Thoracic aorta (tissue), 2 donors: ENCODE data around the gene HMCN2. TPM values are rescaled to one million over a fixed set of nuclear protein-coding genes. Genes with fewer than 3 reads are reported as not detected.

Experiments
- ATAC-seq: fragments of 150-250 bp; one replicate; pipeline ENCODE4 v1.8.0; 2017; ENCODE audit warnings: low read depth; ENCODE audit not compliant: insufficient number of reproducible peaks, low FRiP score
- DNase-seq: peaks from one replicate; pipeline ENCODE4 v3.0.0-alpha.2; 2020; ENCODE audit warnings: low spot score
- H3K27ac ChIP-seq, 2 donors: fragments of 200-600 bp; sonication (generic); 1 replicate in 1 of 2; 2 replicates in 1 of 2; pipeline ENCODE4 v1.5.1; 2016; ENCODE audit warnings: mild to moderate bottlenecking in 2 of 2, moderate library complexity in 2 of 2
- H3K27me3 ChIP-seq: fragments of 200-600 bp; sonication (generic); replicated peaks from 2 replicates; pipeline ENCODE4 v1.6.0; 2016; ENCODE audit warnings: mild to moderate bottlenecking; ENCODE audit not compliant: insufficient read depth
- H3K36me3 ChIP-seq: fragments of 200-600 bp; sonication (generic); one replicate; pipeline ENCODE4 v1.5.1; 2016
- H3K4me1 ChIP-seq, 2 donors: fragments of 200-600 bp; sonication (generic); 1 replicate in 1 of 2; 2 replicates in 1 of 2; pipeline versions ENCODE4 v1.5.1 to v1.6.0; 2016; ENCODE audit warnings: low read depth in 2 of 2, mild to moderate bottlenecking in 1 of 2; ENCODE audit not compliant: control insufficient read depth in 1 of 2
- H3K4me3 ChIP-seq: fragments of 200-600 bp; sonication (generic); 2 replicates; pipeline ENCODE4 v1.5.1; 2016; ENCODE audit warnings: mild to moderate bottlenecking
- H3K9me3 ChIP-seq: fragments of 200-600 bp; sonication (generic); 2 replicates; pipeline ENCODE4 v1.5.1; 2016
- CTCF ChIP-seq: fragments of 200-600 bp; sonication (generic); IDR thresholded peaks from one replicate; pipeline ENCODE4 v1.5.1; 2019; ENCODE audit warnings: antibody characterized with exemption
- total RNA-seq, 2 donors: library from RNA; depleted of rRNA; stranded (reverse); fragments of >200 nt; gene quantifications; one replicate each; pipeline versions ENCODE4 v1.1.0 to v1.2.3, GENCODE V29; 2016

Gene HMCN2
- total RNA-seq, 2 donors from 2014 or later, result 2.4 to 6.3 TPM

GRCh38 chr9:130323051-130323745, 57.6 kb downstream of the HMCN2 start:
- peaks cover 0 to 4% of the 10 kb centered on the region in 2 donors for H3K4me1 ChIP-seq
- ATAC-seq, result no peak

GRCh38 chr9:130325921-130326320, 60.4 kb downstream of the HMCN2 start:
- Histone ChIP-seq H3K27ac (no peak overlapping the region), H3K36me3 (no peaks in the 10 kb centered on the region), H3K4me1 (peaks cover 0 to 7% of the 10 kb centered on the region in 2 donors), H3K9me3 (no peaks in the 10 kb centered on the region), H3K4me3 (no peak overlapping the region), H3K27me3 (no peaks in the 10 kb centered on the region)
- no peak for ATAC-seq
- DNase-seq, result no peak
- no peak for TF ChIP-seq CTCF

More at GRCh38 chr9:130323051-130323745, 57.6 kb downstream of the HMCN2 start:
- Histone ChIP-seq H3K4me3 (no peak overlapping the region), H3K9me3 (no peaks in the 10 kb centered on the region), H3K27me3 (no peaks in the 10 kb centered on the region), H3K27ac (no peak overlapping the region), H3K36me3 (no peaks in the 10 kb centered on the region)
- TF ChIP-seq CTCF, result no peak
- no peak for DNase-seq

- H3K4me3 ChIP-seq, result no peak overlapping the region
- TF ChIP-seq CTCF, result no peak
- DNase-seq, result no peak
- H3K27ac ChIP-seq, result no peak overlapping the region
- H3K9me3 ChIP-seq, result no peaks in the 10 kb centered on the region
- H3K4me1 ChIP-seq, result peaks cover 0 to 7% of the 10 kb centered on the region in 2 donors
- H3K36me3 ChIP-seq, result no peaks in the 10 kb centered on the region
- no peaks in the 10 kb centered on the region for H3K27me3 ChIP-seq
- ATAC-seq, result no peak
Measured at GRCh38 chr9:130327070-130327780, 61.7 kb downstream of the HMCN2 start.

- no peaks in the 10 kb centered on the region for H3K36me3 ChIP-seq
- ATAC-seq (no peak), DNase-seq (no peak)
- TF ChIP-seq CTCF, result no peak
- H3K27me3 ChIP-seq, result no peaks in the 10 kb centered on the region
- no peaks in the 10 kb centered on the region for H3K9me3 ChIP-seq
- peaks cover 0 to 7% of the 10 kb centered on the region in 2 donors for H3K4me1 ChIP-seq
- no peak overlapping the region for H3K27ac ChIP-seq
- H3K4me3 ChIP-seq, result no peak overlapping the region
Measured at GRCh38 chr9:130327781-130328348, 62.3 kb downstream of the HMCN2 start.

GRCh38 chr9:130328349-130328801, 62.8 kb downstream of the HMCN2 start:
- H3K4me1 ChIP-seq, result peaks cover 0 to 7% of the 10 kb centered on the region in 2 donors
- ATAC-seq, result no peak
- no peaks in the 10 kb centered on the region for H3K36me3 ChIP-seq
- H3K27ac ChIP-seq, result no peak overlapping the region
- no peaks in the 10 kb centered on the region for H3K27me3 ChIP-seq
- H3K4me3 ChIP-seq, result no peak overlapping the region
- no peak for DNase-seq
- no peak for TF ChIP-seq CTCF
- H3K9me3 ChIP-seq, result no peaks in the 10 kb centered on the region
